Thoracic aorta (tissue), 2 donors: Measurements from ENCODE around the gene PDE9A. TPM values are rescaled to one million over a fixed set of nuclear protein-coding genes. Genes with fewer than 3 reads are reported as not detected.
"Not testable (repeated sequence)": the region's sequence is repeated elsewhere in the genome, so short reads cannot be mapped to it uniquely, and the experiment has no call there.

Source experiments
- ATAC-seq: fragments of 150-250 bp; one replicate; pipeline ENCODE4 v1.8.0; 2017; ENCODE audit warnings: low read depth; ENCODE audit not compliant: insufficient number of reproducible peaks, low FRiP score
- DNase-seq: peaks from one replicate; pipeline ENCODE4 v3.0.0-alpha.2; 2020; ENCODE audit warnings: low spot score
- H3K27ac ChIP-seq, 2 donors: fragments of 200-600 bp; sonication (generic); 1 replicate in 1 of 2; 2 replicates in 1 of 2; pipeline ENCODE4 v1.5.1; 2016; ENCODE audit warnings: mild to moderate bottlenecking in 2 of 2, moderate library complexity in 2 of 2
- H3K27me3 ChIP-seq: fragments of 200-600 bp; sonication (generic); replicated peaks from 2 replicates; pipeline ENCODE4 v1.6.0; 2016; ENCODE audit warnings: mild to moderate bottlenecking; ENCODE audit not compliant: insufficient read depth
- H3K36me3 ChIP-seq: fragments of 200-600 bp; sonication (generic); one replicate; pipeline ENCODE4 v1.5.1; 2016
- H3K4me1 ChIP-seq, 2 donors: fragments of 200-600 bp; sonication (generic); 1 replicate in 1 of 2; 2 replicates in 1 of 2; pipeline versions ENCODE4 v1.5.1 to v1.6.0; 2016; ENCODE audit warnings: low read depth in 2 of 2, mild to moderate bottlenecking in 1 of 2; ENCODE audit not compliant: control insufficient read depth in 1 of 2
- H3K4me3 ChIP-seq: fragments of 200-600 bp; sonication (generic); 2 replicates; pipeline ENCODE4 v1.5.1; 2016; ENCODE audit warnings: mild to moderate bottlenecking
- H3K9me3 ChIP-seq: fragments of 200-600 bp; sonication (generic); 2 replicates; pipeline ENCODE4 v1.5.1; 2016
- total RNA-seq, 2 donors: library from RNA; depleted of rRNA; stranded (reverse); fragments of >200 nt; gene quantifications; one replicate each; pipeline versions ENCODE4 v1.1.0 to v1.2.3, GENCODE V29; 2016
- TF ChIP-seq, protein P1 (sequence below): fragments of 200-600 bp; sonication (generic); IDR thresholded peaks from one replicate; pipeline ENCODE4 v1.5.1; 2019; ENCODE audit warnings: antibody characterized with exemption

The PDE9A gene
- total RNA-seq, 2 donors from 2014 or later = 4.2 to 4.7 TPM

DNA sequence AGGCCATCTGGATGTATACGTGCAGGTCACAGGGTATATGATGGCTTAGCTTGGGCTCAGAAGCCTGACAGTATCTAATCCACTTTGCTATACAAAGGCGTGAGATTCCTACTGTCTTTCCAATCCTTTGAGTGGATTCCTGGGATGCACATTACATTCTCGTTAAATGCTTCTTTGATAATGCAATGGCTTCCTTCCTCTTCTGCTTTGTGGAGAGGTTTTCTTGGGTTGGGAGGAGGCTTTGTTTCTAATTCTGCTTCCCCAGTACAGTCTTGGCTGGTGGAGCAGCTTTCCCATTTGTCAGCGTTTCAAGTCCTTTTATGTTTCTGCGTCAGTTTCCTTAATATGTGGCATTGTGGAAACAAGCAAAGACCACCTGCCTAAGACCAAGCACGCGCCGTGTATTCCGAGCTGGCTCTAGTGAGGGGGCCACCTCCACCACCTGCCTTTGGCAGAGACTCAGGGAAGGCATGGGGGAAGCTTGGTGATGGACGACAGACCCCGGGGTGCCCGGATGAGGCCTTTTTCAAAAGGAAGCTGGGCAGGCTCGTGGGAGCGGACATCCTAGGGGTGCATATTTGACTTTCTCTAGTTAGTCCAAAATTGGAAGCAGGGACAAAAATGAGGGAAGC lies 153.2 kb downstream of the PDE9A start:
- DNase-seq (no peak), ATAC-seq (no peak)
- Histone ChIP-seq H3K27ac (no peak overlapping the region), H3K36me3 (no peaks in the 10 kb centered on the region), H3K9me3 (no peaks in the 10 kb centered on the region), H3K27me3 (no peaks in the 10 kb centered on the region), H3K4me3 (no peak overlapping the region), H3K4me1 (no peaks in the 10 kb centered on the region)
- TF ChIP-seq, protein P1, sequence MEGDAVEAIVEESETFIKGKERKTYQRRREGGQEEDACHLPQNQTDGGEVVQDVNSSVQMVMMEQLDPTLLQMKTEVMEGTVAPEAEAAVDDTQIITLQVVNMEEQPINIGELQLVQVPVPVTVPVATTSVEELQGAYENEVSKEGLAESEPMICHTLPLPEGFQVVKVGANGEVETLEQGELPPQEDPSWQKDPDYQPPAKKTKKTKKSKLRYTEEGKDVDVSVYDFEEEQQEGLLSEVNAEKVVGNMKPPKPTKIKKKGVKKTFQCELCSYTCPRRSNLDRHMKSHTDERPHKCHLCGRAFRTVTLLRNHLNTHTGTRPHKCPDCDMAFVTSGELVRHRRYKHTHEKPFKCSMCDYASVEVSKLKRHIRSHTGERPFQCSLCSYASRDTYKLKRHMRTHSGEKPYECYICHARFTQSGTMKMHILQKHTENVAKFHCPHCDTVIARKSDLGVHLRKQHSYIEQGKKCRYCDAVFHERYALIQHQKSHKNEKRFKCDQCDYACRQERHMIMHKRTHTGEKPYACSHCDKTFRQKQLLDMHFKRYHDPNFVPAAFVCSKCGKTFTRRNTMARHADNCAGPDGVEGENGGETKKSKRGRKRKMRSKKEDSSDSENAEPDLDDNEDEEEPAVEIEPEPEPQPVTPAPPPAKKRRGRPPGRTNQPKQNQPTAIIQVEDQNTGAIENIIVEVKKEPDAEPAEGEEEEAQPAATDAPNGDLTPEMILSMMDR = no peak

GRCh38 chr21:42807293-42807895 lies 154.0 kb downstream of the PDE9A start:
- not testable (repeated sequence) for H3K27ac ChIP-seq, DNase-seq, H3K4me1 ChIP-seq, H3K27me3 ChIP-seq, H3K9me3 ChIP-seq, H3K4me3 ChIP-seq, H3K36me3 ChIP-seq, ATAC-seq

GRCh38 chr21:42807938-42808613 lies 154.7 kb downstream of the PDE9A start:
- Histone ChIP-seq H3K27ac (no peak overlapping the region), H3K9me3 (no peaks in the 10 kb centered on the region), H3K4me1 (no peaks in the 10 kb centered on the region), H3K36me3 (no peaks in the 10 kb centered on the region), H3K27me3 (no peaks in the 10 kb centered on the region), H3K4me3 (no peak overlapping the region)
- ATAC-seq = no peak
- TF ChIP-seq, protein P1 = no peak
- no peak for DNase-seq

GRCh38 chr21:42809171-42809570 lies 155.8 kb downstream of the PDE9A start:
- Histone ChIP-seq H3K4me3 (no peak overlapping the region), H3K36me3 (no peaks in the 10 kb centered on the region), H3K4me1 (no peaks in the 10 kb centered on the region), H3K27me3 (no peaks in the 10 kb centered on the region), H3K9me3 (no peaks in the 10 kb centered on the region), H3K27ac (no peak overlapping the region)
- DNase-seq (no peak), ATAC-seq (no peak)
- TF ChIP-seq, protein P1 = no peak

DNA sequence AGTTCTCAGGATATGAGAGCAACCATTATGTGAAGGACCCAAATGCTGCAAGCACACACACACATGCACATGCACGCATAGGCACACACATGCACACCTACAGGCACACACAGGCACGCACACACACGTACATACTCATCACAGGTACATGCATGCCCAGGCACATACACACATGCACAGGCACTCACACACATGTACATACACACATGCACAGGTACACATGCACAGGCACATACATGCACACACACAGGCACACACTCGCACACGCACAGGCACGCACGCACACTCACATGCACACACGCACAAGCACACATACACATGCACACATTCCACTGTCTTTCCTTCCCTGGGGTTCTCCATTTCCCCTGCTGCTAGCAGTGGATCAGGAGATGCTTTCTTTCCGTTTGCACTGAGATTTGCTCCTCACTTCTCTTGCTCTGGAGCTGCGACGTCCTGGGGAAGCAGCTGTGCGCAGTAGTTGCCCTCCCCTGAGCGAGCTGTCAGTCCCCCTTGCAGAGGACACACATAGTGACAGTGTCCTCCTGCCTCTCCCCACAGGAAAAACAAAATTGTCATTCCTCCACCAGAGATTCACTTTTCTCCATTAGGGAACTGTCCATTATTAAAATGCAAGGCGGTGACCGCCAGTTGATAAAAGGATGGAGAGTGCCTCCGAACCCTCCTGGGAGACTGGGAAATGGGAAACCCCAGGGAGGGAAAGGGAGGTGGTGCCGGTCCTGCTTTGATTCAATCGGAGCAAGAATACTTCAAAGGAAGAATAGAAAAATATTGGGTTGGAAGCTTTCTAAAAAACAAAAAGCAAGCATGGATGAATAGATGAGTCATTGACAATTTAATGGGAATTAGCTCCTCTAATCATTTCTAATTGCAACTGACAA lies 156.4 kb downstream of the PDE9A start:
- TF ChIP-seq, protein P1 = no peak
- Histone ChIP-seq H3K4me1 (no peaks in the 10 kb centered on the region), H3K4me3 (no peak overlapping the region), H3K27me3 (no peaks in the 10 kb centered on the region), H3K36me3 (no peaks in the 10 kb centered on the region), H3K9me3 (no peaks in the 10 kb centered on the region), H3K27ac (no peak overlapping the region)
- DNase-seq (no peak), ATAC-seq (no peak)
